ENCODE data around the gene HOXA5. TPM values are rescaled to one million over a fixed set of nuclear protein-coding genes. Genes with fewer than 3 reads are reported as not detected.
A peak's percentile ranks its signal among the peaks of the same experiment; 100 is the strongest.

HOXA5 gene
- total RNA-seq, 1 experiment from 2014 or later: not detected

DNA sequence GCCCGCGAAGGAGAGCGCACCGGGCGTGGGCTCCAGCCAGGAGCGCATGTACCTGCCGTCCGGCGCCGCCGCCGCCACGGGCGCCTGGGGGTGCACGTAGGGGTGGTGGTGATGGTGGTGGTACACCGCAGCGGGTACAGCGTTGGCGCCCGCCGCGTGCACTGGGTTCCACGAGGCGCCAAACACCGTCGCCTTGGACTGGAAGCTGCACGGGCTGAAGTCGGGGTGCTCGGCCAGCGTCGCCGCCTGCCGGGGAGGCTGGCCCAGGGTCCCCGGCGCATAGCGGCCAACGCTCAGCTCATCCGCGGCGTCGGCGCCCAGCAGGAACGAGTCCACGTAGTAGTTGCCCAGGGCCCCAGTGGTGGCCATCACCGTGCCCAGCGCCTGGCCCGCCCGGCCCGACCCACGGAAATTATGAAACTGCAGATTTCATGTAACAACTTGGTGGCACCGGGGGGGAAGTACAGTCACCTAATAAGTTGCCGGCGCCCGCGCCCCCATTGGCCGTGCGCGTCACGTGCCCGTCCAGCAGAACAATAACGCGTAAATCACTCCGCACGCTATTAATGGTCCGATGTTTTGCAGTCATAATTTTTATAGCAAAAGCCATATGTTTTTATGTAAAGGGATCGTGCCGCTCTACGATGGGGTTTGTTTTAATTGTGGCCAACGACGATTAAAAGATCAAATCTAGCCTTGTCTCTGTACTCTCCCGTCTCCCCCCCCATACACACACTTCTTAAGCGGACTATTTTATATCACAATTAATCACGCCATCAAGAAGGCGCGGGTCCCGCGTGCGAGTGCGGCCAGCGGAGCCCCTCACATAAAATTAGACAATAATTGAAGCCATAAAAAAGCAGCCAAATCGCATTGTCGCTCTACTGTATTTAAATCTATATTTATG is 21.9 kb upstream of the HOXA5 start, which contains the start of gene HOXA9:
Gene HOXA9, minus strand, starts transcription at position 449 of the 907 bp plus-strand sequence. Its CDS starts 80 bp downstream, at position 369.
- no peak for DNase-seq
- Mint-ChIP-seq H3K9me3 (peaks cover 5 to 12% of the 10 kb centered on the region in 2 experiments), H3K27me3 (ENCODE audit: low read depth) (peaks cover 98% of the 10 kb centered on the region), H3K27ac (no peak within 1 kb of the TSS; a peak in 1 of 7 replicates), H3K4me3 (no peak within 1 kb of the TSS), H3K36me3 (ENCODE audit: insufficient read depth in 1 of 3, low read depth in 3 of 3) (no peaks in the 10 kb centered on the region; a peak in 1 of 7 replicates), H3K4me1 (peaks cover 0 to 15% of the 10 kb centered on the region in 2 experiments; a peak in 3 of 4 replicates)
- no peak within 1 kb of the TSS for H3K56ac ChIP-seq (ENCODE audit: insufficient read length, low read depth, low read length)
- TF ChIP-seq, protein P1, sequence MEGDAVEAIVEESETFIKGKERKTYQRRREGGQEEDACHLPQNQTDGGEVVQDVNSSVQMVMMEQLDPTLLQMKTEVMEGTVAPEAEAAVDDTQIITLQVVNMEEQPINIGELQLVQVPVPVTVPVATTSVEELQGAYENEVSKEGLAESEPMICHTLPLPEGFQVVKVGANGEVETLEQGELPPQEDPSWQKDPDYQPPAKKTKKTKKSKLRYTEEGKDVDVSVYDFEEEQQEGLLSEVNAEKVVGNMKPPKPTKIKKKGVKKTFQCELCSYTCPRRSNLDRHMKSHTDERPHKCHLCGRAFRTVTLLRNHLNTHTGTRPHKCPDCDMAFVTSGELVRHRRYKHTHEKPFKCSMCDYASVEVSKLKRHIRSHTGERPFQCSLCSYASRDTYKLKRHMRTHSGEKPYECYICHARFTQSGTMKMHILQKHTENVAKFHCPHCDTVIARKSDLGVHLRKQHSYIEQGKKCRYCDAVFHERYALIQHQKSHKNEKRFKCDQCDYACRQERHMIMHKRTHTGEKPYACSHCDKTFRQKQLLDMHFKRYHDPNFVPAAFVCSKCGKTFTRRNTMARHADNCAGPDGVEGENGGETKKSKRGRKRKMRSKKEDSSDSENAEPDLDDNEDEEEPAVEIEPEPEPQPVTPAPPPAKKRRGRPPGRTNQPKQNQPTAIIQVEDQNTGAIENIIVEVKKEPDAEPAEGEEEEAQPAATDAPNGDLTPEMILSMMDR (conservative IDR thresholded peaks at IDR 0.05): no peak
- H3K79me1 ChIP-seq (ENCODE audit: insufficient read depth, low read depth, low read length, poor library complexity, severe bottlenecking): no peaks in the 10 kb centered on the region
- H3K23me2 ChIP-seq (ENCODE audit: insufficient read length, low read depth, low read length, poor library complexity, severe bottlenecking): no peaks in the 10 kb centered on the region
- no peak within 1 kb of the TSS for H3K9ac ChIP-seq (ENCODE audit: extremely low read depth, insufficient read length, low read length)
- no peaks in the 10 kb centered on the region for H3K4me1 ChIP-seq (ENCODE audit: insufficient read depth, low read length)
- H3K14ac ChIP-seq (ENCODE audit: insufficient read depth, low read length): no peak within 1 kb of the TSS; the same call in 1 of the 2 replicates
- no peak within 1 kb of the TSS for H3K23ac ChIP-seq (ENCODE audit: insufficient read length, low read depth, low read length)
- WGBS (ENCODE audit: extremely low coverage, insufficient read length, low lambda C conversion rate): no CpG with 5 or more reads among the region's 82 CpGs
- peaks cover 95% of the 10 kb centered on the region for H3K27me3 ChIP-seq (ENCODE audit: insufficient read depth, low read length)
- H3K9me3 ChIP-seq (ENCODE audit: control insufficient read depth, low read depth, low read length): no peaks in the 10 kb centered on the region
- no peak within 1 kb of the TSS for H2BK120ac ChIP-seq (ENCODE audit: low read depth, low read length, poor library complexity, severe bottlenecking)
- no peak within 1 kb of the TSS for H3K18ac ChIP-seq (ENCODE audit: insufficient read length, low read depth, low read length)
- H3K4ac ChIP-seq (ENCODE audit: low read depth, low read length): no peak within 1 kb of the TSS
- H4K91ac ChIP-seq (ENCODE audit: insufficient read length, low read depth, low read length): no peak within 1 kb of the TSS
- no peak within 1 kb of the TSS for H2AK5ac ChIP-seq (ENCODE audit: insufficient read length, low read length)
- H4K5ac ChIP-seq (ENCODE audit: insufficient read length, low read depth, low read length): no peak within 1 kb of the TSS
- no peak within 1 kb of the TSS for H3K27ac ChIP-seq (ENCODE audit: insufficient read length, low read depth, low read length)
- no peak within 1 kb of the TSS for H2BK12ac ChIP-seq (ENCODE audit: insufficient read length, low read depth, low read length)
- H2AFZ ChIP-seq (ENCODE audit: low read length): no peak within 1 kb of the TSS
- H2BK20ac ChIP-seq (ENCODE audit: low read depth, low read length, poor library complexity, severe bottlenecking): no peak within 1 kb of the TSS
- H3T11ph ChIP-seq (ENCODE audit: low read length): no peak within 1 kb of the TSS
- no peak within 1 kb of the TSS for H2BK5ac ChIP-seq (ENCODE audit: insufficient read length, low read length)
- no peak within 1 kb of the TSS for H4K8ac ChIP-seq (replicated peaks; ENCODE audit: insufficient read length, low read depth, low read length)
- H4K20me1 ChIP-seq (ENCODE audit: control insufficient read depth, insufficient read depth, insufficient read length): no peaks in the 10 kb centered on the region
- H3K4me2 ChIP-seq (ENCODE audit: insufficient read depth, insufficient read length, low read length): peak within 1 kb of the TSS; percentile 37
- H3K79me2 ChIP-seq (ENCODE audit: insufficient read depth, low read length): no peaks in the 10 kb centered on the region
- no peak within 1 kb of the TSS for H2BK15ac ChIP-seq (ENCODE audit: low read depth, low read length)

Measured in H9 (cell line).